Medulla oblongata (tissue), 1 donor: ENCODE data around the gene HAP1.
"Not testable (repeated sequence)": the region's sequence is repeated elsewhere in the genome, so short reads cannot be mapped to it uniquely, and the experiment has no call there.

ENCODE experiments used
- DNase-seq: peaks from one replicate; pipeline ENCODE4 v3.0.0-alpha.2; 2015; ENCODE audit errors: extremely low spot score

The HAP1 gene

GRCh38 chr17:41725134-41725533 lies 9.3 kb downstream of the HAP1 start:
- no peak for DNase-seq

DNA sequence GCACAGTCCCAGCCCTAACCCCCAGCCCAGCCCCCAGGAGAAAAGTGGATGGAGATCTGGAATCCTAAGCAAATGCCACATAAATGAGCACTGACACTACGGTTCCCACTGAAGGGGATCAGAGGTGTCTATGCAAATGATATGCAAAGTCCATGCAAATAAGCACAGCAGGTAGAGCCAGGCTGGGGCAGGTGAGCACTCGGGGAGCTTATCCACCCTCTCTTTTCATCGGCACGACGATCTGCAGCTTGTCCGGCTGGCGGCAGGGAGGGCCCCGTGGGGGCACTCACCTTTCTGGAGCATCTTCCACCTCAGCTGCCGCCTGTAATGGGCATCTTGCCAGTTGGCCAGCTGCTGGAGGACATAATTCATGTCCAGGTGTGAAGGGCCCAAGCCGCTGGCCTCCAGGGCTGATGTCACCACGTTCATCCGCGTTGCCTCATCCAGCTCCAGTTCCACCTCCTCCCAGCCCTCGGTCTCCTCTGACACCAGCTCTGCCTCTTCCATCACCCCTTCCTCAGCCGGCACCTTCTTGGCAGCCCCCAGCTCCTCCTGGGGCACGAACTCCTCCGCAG lies 9.9 kb downstream of the HAP1 start:
- DNase-seq: no peak

DNA sequence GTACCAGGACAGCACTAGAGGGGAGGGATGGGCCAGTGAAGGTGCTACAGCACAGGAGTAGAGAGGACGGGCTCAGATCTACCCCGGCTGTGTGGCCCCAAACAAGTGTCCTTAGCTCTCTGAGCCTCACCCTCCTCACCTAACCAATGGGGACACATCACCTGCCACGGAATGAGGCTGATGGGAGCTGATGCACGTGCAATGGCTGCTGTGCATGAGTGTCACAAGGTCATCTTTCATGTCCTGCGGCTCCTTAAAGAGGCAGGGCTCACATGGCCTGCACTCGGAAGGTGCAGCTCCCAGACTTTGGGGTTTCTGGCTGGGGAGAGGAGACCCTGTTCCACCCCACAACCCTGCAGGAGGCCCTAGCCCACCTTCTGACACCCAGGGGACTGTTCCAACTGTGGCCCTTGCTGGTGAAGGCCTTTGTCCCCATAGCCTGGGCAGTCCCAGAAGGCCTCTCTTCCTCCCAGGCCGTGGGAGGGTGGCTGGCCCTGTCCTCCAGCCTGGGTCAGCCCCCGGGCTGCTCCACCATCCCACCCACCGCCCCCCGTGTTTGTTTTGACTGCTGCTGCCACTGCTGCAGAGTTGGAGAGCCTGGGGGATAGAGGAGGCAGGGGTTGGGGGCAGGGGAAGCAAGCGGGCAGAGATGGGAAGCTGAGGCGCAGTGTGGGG lies 10.5 kb downstream of the HAP1 start:
- DNase-seq: no peak

DNA sequence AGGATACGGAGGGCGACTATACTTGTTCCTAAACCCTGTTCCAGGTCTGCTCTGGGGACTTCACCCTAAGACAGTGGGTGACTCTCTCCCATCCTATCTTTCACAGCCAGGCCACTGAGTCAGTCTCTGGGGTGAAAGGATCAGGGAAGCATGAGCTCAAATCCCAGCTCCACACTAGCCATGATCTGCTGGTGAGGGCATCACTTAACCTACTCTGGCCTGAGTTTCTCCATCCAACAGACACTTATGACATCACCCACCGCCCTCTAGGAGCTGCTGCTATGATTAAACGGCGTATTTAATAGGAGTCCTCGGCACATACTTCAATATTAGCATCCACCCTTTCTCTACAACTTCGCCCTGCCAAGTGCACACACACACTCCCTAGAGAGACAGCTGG lies 12.2 kb downstream of the HAP1 start:
- no peak for DNase-seq

DNA sequence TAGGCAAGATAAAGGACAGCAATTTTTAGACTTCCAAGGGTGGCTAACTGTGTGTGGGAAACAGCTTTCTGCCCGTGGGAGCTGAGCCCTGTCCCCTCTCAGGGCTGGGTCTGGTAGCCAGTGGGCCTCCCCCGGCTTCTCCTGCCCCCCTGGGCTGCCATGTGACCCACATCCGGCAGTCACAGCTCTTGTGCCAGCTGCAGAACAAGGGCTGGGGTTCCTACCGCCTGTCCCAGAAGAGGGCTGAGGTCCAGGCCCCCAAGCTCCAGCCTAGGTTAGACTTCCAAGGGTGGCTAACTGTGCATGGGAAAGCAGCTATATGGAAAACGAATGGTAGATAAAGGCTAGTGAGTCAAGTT lies 16.2 kb downstream of the HAP1 start:
- DNase-seq: peak; percentile 48

DNA sequence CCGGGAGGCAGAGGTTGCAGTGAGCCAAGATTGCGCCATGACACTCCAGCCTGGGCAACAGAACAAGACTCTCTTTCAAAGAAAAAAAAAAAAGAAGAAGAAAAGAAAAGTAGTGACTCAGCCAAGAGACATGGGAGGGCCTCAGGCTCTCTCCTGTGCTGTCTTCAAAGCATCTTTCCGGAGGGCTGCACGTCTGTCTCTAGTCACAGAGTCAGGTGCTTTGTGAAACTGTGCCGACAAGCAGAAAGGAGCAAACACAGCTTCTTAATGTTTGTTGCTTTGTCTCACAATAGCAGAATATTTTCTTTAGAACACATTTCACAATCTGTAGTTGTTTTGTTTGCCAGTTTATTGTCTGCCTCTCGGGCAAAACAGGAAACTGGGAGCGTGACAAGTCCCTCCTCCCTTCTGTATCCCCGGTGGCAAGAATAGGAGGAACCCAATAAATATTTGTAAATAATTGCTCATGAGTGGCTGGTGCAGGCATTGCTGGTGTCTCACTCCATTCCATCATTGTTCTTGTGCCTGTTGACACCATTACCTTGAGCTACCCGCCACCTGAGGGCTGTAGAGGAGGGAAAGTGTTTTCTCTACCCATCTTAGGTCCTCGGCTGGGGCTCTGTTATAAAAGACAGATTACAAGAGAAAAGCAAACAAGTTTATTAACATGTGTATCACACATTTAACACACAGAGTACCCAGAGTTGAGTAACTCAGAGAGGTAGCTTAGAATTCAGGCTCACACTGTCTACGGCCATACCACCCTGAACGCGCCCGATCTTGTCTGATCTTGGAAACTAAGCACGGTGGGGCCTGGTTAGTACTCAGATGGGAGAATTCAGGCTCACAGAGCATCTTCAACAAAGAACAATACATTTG lies 16.8 kb downstream of the HAP1 start:
- peak; percentile 38 for DNase-seq

DNA sequence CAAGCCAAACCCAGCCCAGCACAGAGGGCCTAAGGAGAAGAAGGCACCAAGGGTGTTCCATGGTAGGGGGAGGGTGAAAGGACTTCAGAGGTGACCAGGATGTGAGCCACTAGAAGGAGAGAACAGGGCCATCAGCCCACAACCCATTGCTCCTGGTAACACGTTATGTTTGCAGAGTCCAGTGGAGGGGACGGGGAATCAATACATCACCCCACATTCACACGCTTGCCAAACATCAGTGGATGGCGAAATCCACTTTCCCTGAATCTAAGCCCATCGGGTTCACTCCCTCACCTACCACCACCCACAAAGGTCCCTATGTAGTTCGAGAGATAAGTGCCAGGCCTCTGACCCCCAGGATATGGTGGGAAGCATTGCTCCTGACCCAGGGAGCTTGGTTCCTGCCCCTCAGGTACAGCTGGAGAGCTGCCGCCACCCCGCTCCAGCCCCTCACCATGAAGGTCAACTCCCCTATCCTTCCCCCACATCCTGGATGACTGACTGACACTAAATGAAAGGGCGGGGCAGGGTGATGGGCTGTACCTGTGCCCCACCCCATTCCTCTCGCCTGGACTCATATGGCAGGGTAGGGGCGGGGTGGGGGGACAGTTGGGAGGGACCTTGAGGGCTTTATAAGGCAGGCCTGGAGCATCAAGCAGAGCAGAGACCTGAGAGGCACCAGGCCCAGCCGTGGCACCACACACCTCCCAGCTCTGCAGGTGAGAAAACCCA lies 22.6 kb downstream of the HAP1 start, which contains the start of gene GAST:
Gene GAST, plus strand, starts transcription at position 663 of the 732 bp plus-strand sequence. CDS start 3,106 bp downstream, outside the sequence.
- DNase-seq: no peak

GRCh38 chr17:41710472-41711090 lies 23.9 kb downstream of the HAP1 start:
- DNase-seq: peak; percentile 62

GRCh38 chr17:41707803-41708669 lies 26.4 kb downstream of the HAP1 start:
- DNase-seq: no peak

DNA sequence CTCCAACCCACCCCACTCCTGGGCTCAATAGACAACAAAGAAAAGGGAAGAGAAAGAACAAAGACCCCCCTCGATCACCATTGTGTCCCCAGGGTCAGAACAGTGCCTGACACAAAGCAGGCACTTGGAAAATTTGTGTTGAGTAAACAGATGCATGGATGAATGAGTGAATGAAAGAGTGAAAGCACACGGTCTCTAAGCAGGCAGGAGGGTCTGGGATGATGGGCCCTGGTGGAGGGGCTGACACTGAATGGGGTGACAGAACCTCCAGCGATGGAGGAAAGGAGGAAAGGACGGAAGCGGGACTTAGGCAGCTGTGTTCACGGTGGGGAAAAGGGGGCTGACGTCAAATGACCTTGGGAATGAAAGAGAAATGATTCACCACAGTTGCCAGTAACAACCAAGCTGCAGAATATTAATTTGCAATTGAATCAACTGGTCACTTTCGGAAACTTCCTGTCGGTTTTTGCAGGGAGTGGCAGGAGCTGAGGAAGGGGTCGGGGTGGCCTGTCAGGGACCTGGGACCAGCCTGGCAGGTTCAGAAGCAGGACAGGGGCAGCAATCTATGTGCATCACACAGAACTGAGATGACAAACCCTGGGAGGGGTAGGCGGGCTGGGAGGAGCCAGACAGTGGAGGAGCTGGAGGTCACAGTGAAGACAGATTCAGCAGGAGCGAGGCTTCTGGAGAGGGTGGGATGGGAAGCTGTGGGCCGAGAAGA lies 29.0 kb downstream of the HAP1 start:
- DNase-seq: no peak

GRCh38 chr17:41702712-41703111 lies 31.7 kb downstream of the HAP1 start:
- DNase-seq: no peak

DNA sequence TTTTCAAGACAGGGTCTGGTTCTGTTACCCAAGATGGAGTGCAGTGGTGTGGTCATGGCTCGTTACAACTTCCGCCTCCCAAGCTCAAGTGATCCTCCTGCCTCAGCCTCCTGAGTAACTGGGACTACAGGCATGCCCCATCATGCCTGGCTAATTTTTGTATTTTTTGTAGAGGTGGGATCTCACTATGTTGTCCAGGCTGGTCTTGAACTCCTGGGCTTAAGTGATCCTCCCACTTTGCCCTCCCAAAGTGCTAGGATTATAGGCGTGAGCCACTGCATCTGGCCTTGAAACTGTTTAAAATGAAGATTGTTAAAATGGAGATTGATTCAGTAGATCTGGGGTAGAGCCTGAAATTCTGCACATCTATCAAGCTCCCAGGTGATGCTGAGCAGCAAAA lies 33.6 kb downstream of the HAP1 start:
- not testable (repeated sequence) for DNase-seq

GRCh38 chr17:41697122-41697962 lies 37.1 kb downstream of the HAP1 start:
- DNase-seq: peak; percentile 93

GRCh38 chr17:41695954-41696757 lies 38.3 kb downstream of the HAP1 start:
- peak; percentile 88 for DNase-seq

DNA sequence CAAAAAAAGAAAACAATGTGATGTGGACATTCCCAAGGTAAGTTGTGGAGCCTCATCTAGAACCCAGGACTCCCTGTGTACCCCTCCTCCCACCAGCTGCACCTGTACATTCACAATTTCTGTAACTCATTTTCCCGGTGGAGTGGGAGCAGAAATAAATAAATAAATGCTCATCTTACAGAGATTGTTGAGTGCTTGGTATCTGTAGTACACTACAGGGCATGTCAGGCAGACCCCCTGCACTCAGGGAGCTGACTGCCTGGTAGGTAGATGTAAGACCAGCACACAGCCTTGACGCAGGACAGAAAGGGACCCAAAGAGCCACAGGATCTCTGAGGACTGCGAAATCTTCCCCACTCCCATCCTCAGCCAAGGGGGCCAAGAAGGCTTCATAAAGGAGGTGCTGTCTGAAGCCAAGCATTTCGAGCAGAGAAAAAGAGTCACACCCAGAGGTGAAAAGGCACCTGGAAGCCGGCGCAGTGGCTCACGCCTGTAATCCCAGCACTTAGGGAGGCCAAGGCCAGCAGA lies 39.2 kb downstream of the HAP1 start:
- DNase-seq: no peak

GRCh38 chr17:41692722-41693521 lies 41.5 kb downstream of the HAP1 start:
- DNase-seq: no peak
